Osteoblast (primary cell): ENCODE results near the gene PPP1R12A. TPM values are rescaled to one million over a fixed set of nuclear protein-coding genes. Genes with fewer than 3 reads are reported as not detected.

Source experiments
- DNase-seq: peaks from one replicate; pipeline ENCODE4 v3.0.0; 2011; ENCODE audit warnings: low spot score, mixed read lengths; ENCODE audit not compliant: insufficient read length; ENCODE audit errors: missing footprints
- H2AFZ ChIP-seq: 2 replicates; pipeline ENCODE4 v1.6.0; 2011; ENCODE audit warnings: mild to moderate bottlenecking, low read length
- H3K27ac ChIP-seq: 2 replicates; pipeline ENCODE4 v1.5.1; 2011; ENCODE audit warnings: mild to moderate bottlenecking, low read depth, low read length, moderate library complexity
- H3K27me3 ChIP-seq: 2 replicates; pipeline ENCODE4 v1.6.0; 2012; ENCODE audit warnings: mild to moderate bottlenecking, control low read depth, inconsistent platforms, low read length, moderate library complexity; ENCODE audit not compliant: insufficient read depth
- H3K36me3 ChIP-seq: 2 replicates; pipeline ENCODE4 v1.5.1; 2011; ENCODE audit warnings: mild to moderate bottlenecking, low read length, control low read depth, moderate library complexity; ENCODE audit not compliant: insufficient read depth
- H3K4me1 ChIP-seq: 2 replicates; pipeline ENCODE4 v1.5.1; 2011; ENCODE audit warnings: mild to moderate bottlenecking, low read length, control low read depth, moderate library complexity; ENCODE audit not compliant: insufficient read depth
- H3K4me2 ChIP-seq: 2 replicates; pipeline ENCODE4 v1.6.0; 2011; ENCODE audit warnings: mild to moderate bottlenecking, low read length; ENCODE audit not compliant: insufficient read depth
- H3K4me3 ChIP-seq: fragments of 200-600 bp; sonication (generic); 3 replicates; pipeline ENCODE4 v1.5.1; 2012; ENCODE audit warnings: mild to moderate bottlenecking, low read length, inconsistent platforms; ENCODE audit not compliant: insufficient read depth
- H3K79me2 ChIP-seq: 2 replicates; pipeline ENCODE4 v1.6.0; 2012; ENCODE audit warnings: mild to moderate bottlenecking, low read length, control low read depth, inconsistent platforms; ENCODE audit not compliant: insufficient read depth
- H3K9me3 ChIP-seq: 2 replicates; pipeline ENCODE4 v1.5.1; 2011; ENCODE audit warnings: low read depth, low read length, control low read depth
- H4K20me1 ChIP-seq: 2 replicates; pipeline ENCODE4 v1.6.0; 2012; ENCODE audit warnings: mild to moderate bottlenecking, low read length, control low read depth; ENCODE audit not compliant: insufficient read depth
- total RNA-seq: library from RNA; depleted of rRNA; stranded (reverse); fragments of >200 nt; gene quantifications from 2 replicates; pipeline ENCODE4 v1.2.3, GENCODE V29; 2012
- TF ChIP-seq, protein P1 (sequence below): IDR thresholded peaks from 2 replicates; pipeline ENCODE4 v1.5.1; 2011; ENCODE audit warnings: mild to moderate bottlenecking, low read depth, low read length, moderate library complexity; ENCODE audit errors: extremely low read depth

PPP1R12A gene
- total RNA-seq, 1 donor, result 165 TPM

DNA sequence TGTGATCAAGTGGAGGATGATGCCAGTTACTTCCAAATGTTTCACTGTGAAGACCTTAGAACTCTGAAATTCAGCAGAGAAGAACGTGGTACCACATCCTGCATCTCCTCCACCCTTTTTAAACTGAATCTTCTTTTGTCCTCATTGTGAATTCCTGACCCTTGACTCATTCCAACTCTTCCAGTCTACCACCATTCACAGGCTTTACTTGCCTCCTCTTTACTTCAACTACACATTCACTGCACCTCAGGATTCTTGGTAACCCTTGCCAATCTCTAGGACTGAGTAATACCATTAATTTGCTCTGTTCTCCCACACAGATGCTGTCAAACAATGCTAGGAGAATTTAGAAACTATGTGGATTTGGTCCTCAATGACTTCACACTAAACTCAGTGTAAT, 37.3 kb downstream of the PPP1R12A start:
- peaks cover 16% of the 10 kb centered on the region for H3K4me1 ChIP-seq
- no peaks in the 10 kb centered on the region for H3K27me3 ChIP-seq
- no peaks in the 10 kb centered on the region for H3K36me3 ChIP-seq
- no peak overlapping the region for H3K4me3 ChIP-seq
- peak overlapping the region; percentile 32 for H3K27ac ChIP-seq
- peaks cover 60% of the 10 kb centered on the region for H4K20me1 ChIP-seq
- no peak overlapping the region for H2AFZ ChIP-seq
- H3K9me3 ChIP-seq, result no peaks in the 10 kb centered on the region
- TF ChIP-seq, protein P1, sequence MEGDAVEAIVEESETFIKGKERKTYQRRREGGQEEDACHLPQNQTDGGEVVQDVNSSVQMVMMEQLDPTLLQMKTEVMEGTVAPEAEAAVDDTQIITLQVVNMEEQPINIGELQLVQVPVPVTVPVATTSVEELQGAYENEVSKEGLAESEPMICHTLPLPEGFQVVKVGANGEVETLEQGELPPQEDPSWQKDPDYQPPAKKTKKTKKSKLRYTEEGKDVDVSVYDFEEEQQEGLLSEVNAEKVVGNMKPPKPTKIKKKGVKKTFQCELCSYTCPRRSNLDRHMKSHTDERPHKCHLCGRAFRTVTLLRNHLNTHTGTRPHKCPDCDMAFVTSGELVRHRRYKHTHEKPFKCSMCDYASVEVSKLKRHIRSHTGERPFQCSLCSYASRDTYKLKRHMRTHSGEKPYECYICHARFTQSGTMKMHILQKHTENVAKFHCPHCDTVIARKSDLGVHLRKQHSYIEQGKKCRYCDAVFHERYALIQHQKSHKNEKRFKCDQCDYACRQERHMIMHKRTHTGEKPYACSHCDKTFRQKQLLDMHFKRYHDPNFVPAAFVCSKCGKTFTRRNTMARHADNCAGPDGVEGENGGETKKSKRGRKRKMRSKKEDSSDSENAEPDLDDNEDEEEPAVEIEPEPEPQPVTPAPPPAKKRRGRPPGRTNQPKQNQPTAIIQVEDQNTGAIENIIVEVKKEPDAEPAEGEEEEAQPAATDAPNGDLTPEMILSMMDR, result no peak
- H3K4me2 ChIP-seq, result no peak overlapping the region
- H3K79me2 ChIP-seq, result peaks cover 94% of the 10 kb centered on the region
- DNase-seq, result peak; percentile 81

DNA sequence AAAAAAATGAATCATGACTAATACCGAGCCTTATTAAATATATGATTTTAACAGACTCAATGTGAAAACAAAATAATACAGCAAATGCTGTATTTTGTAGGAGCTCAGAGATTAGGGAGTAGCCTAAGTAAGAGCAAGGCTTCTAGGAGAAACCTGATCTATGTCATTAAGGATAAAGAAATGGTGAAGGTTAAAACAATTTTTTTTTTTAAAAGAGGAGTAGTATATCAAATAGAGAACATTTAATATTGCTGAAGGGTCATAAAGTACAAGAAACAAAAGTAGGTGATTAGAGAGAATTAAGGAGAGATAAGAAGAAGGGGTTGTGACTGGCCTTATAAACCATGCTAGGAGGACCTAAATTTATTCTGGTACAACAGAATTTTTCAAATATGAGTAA, 39.1 kb downstream of the PPP1R12A start:
- Histone ChIP-seq H3K4me2 (no peak overlapping the region), H3K4me1 (peaks cover 20% of the 10 kb centered on the region), H4K20me1 (peaks cover 47% of the 10 kb centered on the region), H2AFZ (no peak overlapping the region), H3K79me2 (peaks cover 96% of the 10 kb centered on the region), H3K4me3 (no peak overlapping the region), H3K9me3 (no peaks in the 10 kb centered on the region), H3K27ac (no peak overlapping the region), H3K27me3 (no peaks in the 10 kb centered on the region), H3K36me3 (no peaks in the 10 kb centered on the region)
- DNase-seq, result no peak
- TF ChIP-seq, protein P1, result no peak

DNA sequence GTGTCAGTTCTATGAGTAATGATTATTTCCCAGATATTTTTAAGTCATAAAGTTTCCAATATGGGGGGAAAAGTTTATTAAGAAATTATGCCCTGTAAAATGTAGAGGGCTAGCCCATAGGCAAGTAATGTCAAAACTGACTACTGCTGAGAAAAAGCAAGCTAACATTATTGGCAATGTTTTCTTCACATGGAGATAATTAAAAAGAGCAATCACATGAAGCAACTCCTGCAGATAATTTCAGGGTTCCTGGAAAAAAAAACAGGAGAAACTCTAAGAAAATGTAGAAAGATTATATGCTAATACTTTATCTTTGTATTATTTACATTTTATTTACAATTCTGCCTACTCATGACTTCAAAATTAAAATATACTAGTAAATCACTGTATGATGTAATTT, 39.8 kb downstream of the PPP1R12A start:
- peaks cover 96% of the 10 kb centered on the region for H3K79me2 ChIP-seq
- H3K36me3 ChIP-seq, result no peaks in the 10 kb centered on the region
- H3K27ac ChIP-seq, result no peak overlapping the region
- H4K20me1 ChIP-seq, result peaks cover 40% of the 10 kb centered on the region
- H3K27me3 ChIP-seq, result no peaks in the 10 kb centered on the region
- no peaks in the 10 kb centered on the region for H3K9me3 ChIP-seq
- TF ChIP-seq, protein P1, result no peak
- no peak for DNase-seq
- H2AFZ ChIP-seq, result no peak overlapping the region
- peaks cover 20% of the 10 kb centered on the region for H3K4me1 ChIP-seq
- H3K4me2 ChIP-seq, result no peak overlapping the region
- no peak overlapping the region for H3K4me3 ChIP-seq

DNA sequence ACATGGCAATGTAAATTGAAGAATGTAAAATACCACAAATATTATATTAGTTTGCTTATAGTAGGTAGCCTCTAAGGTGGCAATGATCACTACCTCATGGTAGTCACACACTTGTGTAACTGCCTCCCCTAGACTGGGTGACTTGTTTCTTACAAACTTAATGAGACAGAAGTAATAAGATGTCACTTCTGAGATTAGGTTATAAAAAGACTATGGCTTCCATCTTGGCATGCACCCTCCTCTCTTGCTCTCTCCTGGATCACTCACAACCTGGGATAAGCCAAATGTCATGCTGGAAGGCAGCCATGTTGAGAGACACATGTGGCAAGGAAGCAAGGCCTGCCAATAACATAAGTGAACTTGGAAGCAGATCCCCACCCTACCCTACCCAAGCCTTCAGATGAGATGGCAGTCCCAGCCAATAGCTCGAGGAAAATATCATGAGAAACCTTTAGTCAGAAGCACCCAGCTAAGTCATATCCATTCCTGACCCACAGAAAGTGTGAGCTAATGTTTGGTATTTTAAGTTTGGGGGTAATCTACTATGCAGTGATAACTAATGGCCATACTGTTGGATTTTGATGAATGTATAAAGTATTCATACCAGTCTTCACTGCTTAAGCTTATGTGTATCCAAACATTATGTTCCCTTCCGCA, 43.3 kb downstream of the PPP1R12A start:
- DNase-seq, result no peak
- no peak overlapping the region for H3K4me2 ChIP-seq
- no peaks in the 10 kb centered on the region for H3K36me3 ChIP-seq
- H3K9me3 ChIP-seq, result no peaks in the 10 kb centered on the region
- H3K79me2 ChIP-seq, result peaks cover 100% of the 10 kb centered on the region
- no peak overlapping the region for H2AFZ ChIP-seq
- H4K20me1 ChIP-seq, result peaks cover 33% of the 10 kb centered on the region
- TF ChIP-seq, protein P1, result no peak
- peaks cover 36% of the 10 kb centered on the region for H3K4me1 ChIP-seq
- no peaks in the 10 kb centered on the region for H3K27me3 ChIP-seq
- no peak overlapping the region for H3K27ac ChIP-seq
- no peak overlapping the region for H3K4me3 ChIP-seq
